Thymus (tissue), 14 donors: Measurements from ENCODE around the gene DTNB. TPM values are rescaled to one million over a fixed set of nuclear protein-coding genes. Genes with fewer than 3 reads are reported as not detected.
A peak's percentile ranks its signal among the peaks of the same experiment; 100 is the strongest.

Source experiments
- DNase-seq, 9 donors: peaks; one replicate each; pipeline ENCODE4 v3.0.0-alpha.2; 2013; ENCODE audit warnings: low spot score in 9 of 9, low read depth in 6 of 9, missing footprints in 1 of 9
- H3K27ac ChIP-seq, 2 donors: one replicate each; pipeline ENCODE4 v1.5.1; 2013; ENCODE audit warnings: control low read depth in 1 of 2, low read depth in 1 of 2, low read length in 1 of 2, mild to moderate bottlenecking in 1 of 2, moderate library complexity in 1 of 2
- H3K27me3 ChIP-seq, 2 donors: one replicate each; pipeline ENCODE4 v1.5.1; 2013; ENCODE audit warnings: low read length in 1 of 2; ENCODE audit not compliant: control insufficient read depth in 2 of 2, insufficient read depth in 1 of 2
- H3K36me3 ChIP-seq, 2 donors: one replicate each; pipeline ENCODE4 v1.5.1; 2013; ENCODE audit warnings: low read length in 1 of 2, mild to moderate bottlenecking in 1 of 2, moderate library complexity in 1 of 2; ENCODE audit not compliant: control insufficient read depth in 2 of 2, insufficient read depth in 2 of 2
- H3K4me1 ChIP-seq, 2 donors: one replicate each; pipeline ENCODE4 v1.5.1; 2013; ENCODE audit warnings: low read length in 2 of 2; ENCODE audit not compliant: control insufficient read depth in 2 of 2, insufficient read depth in 2 of 2
- H3K4me3 ChIP-seq, 2 donors: one replicate each; pipeline ENCODE4 v1.5.1; 2013; ENCODE audit warnings: low read length in 2 of 2, control low read depth in 1 of 2, mild to moderate bottlenecking in 1 of 2
- H3K9me3 ChIP-seq, 2 donors: one replicate each; pipeline ENCODE4 v1.5.1; 2013; ENCODE audit warnings: low read length in 1 of 2, mild to moderate bottlenecking in 1 of 2; ENCODE audit not compliant: control insufficient read depth in 2 of 2, insufficient read depth in 1 of 2
- WGBS: extraction: QIAGEN DNeasy Blood & Tissue Kit; methylation state at CpG from one replicate; pipeline ENCODE4 v1.1.7; 2013; 5-methylcytosine and 5-hydroxymethylcytosine counted together
- long read RNA-seq, 10 donors: transcript quantifications; one replicate each; lab custom pipeline, GENCODE V29; 2026
- polyA plus RNA-seq: library from polyadenylated mRNA; stranded (reverse); fragments of 200-250 nt; gene quantifications from one replicate; pipeline ENCODE4 v1.2.3, GENCODE V29; 2013
- total RNA-seq: library from RNA; stranded (reverse); fragments of 120-200 nt; gene quantifications from one replicate; pipeline ENCODE4 v1.2.4, GENCODE V29; 2013
- donor health status: healthy.

The DTNB gene
- total RNA-seq (7.6 TPM), polyA plus RNA-seq (20.1 TPM)
- long read RNA-seq, donor 1 = 0 reads
- long read RNA-seq, donor 2, partial matches to known transcripts = 0 of 3 reads
- long read RNA-seq, donor 2, other reads (novel, unspliced or antisense) = 0 of 3 reads
- long read RNA-seq, donor 3, partial matches to known transcripts = 0 of 1 reads
- long read RNA-seq, donor 3, other reads (novel, unspliced or antisense) = 0 of 1 reads
- long read RNA-seq, donor 4 = 0 reads
- long read RNA-seq, donor 5 = 0 reads
- long read RNA-seq, donor 6 = 0 reads
- long read RNA-seq, donor 7 = 0 reads
- long read RNA-seq, donor 8 = 0 reads
- long read RNA-seq, donor 9 = 0 reads
- long read RNA-seq, donor 10 = 0 reads

- under 1% methylated on average over 111 of the region's 111 CpGs for WGBS
These were observed at the start of gene DTNB for GRCh38 chr2:25673300-25674076. Gene DTNB, minus strand, starts transcription at chr2:25673577. Its CDS starts 20,917 bp downstream, at chr2:25652660.

GRCh38 chr2:25722224-25722623, 48.8 kb upstream of the DTNB start:
- no peak overlapping the region for H3K27ac ChIP-seq

More at GRCh38 chr2:25673300-25674076, at the start of gene DTNB:
- peaks cover 7 to 15% of the 10 kb centered on the region in 2 donors for H3K4me1 ChIP-seq
- H3K36me3 ChIP-seq = no peaks in the 10 kb centered on the region
- no peaks in the 10 kb centered on the region for H3K9me3 ChIP-seq
- peak; percentile 14 to 89 (median 69) for DNase-seq
- peak within 1 kb of the TSS; percentile 64 to 93 for H3K27ac ChIP-seq
- peak within 1 kb of the TSS; percentile 68 to 89 for H3K4me3 ChIP-seq
- H3K27me3 ChIP-seq = peaks cover 0 to 29% of the 10 kb centered on the region in 2 donors

GRCh38 chr2:25720575-25720974, 47.2 kb upstream of the DTNB start:
- DNase-seq = no peak
- H3K4me1 ChIP-seq = peaks cover 0 to 3% of the 10 kb centered on the region in 2 donors
- no peak overlapping the region for H3K4me3 ChIP-seq
- H3K36me3 ChIP-seq = no peaks in the 10 kb centered on the region
- 97% methylated on average over 1 of the region's 1 CpG for WGBS
- no peaks in the 10 kb centered on the region for H3K27me3 ChIP-seq
- H3K9me3 ChIP-seq = no peaks in the 10 kb centered on the region
- H3K27ac ChIP-seq = no peak overlapping the region

More at GRCh38 chr2:25722224-25722623, 48.8 kb upstream of the DTNB start:
- no peaks in the 10 kb centered on the region for H3K9me3 ChIP-seq
- DNase-seq = no peak
- no peak overlapping the region for H3K4me3 ChIP-seq
- H3K4me1 ChIP-seq = peaks cover 0 to 3% of the 10 kb centered on the region in 2 donors
- 94% methylated on average over 3 of the region's 3 CpGs for WGBS
- H3K27me3 ChIP-seq = no peaks in the 10 kb centered on the region
- no peaks in the 10 kb centered on the region for H3K36me3 ChIP-seq

GRCh38 chr2:25714740-25715139, 41.4 kb upstream of the DTNB start:
- Histone ChIP-seq H3K4me1 (peaks cover 0 to 5% of the 10 kb centered on the region in 2 donors), H3K27me3 (no peaks in the 10 kb centered on the region), H3K9me3 (no peaks in the 10 kb centered on the region), H3K36me3 (no peaks in the 10 kb centered on the region), H3K27ac (no peak overlapping the region), H3K4me3 (no peak overlapping the region)
- DNase-seq = no peak
- 100% methylated on average over 1 of the region's 1 CpG for WGBS

GRCh38 chr2:25712455-25712854, 39.1 kb upstream of the DTNB start:
- no peak overlapping the region for H3K27ac ChIP-seq
- 59% methylated on average over 5 of the region's 5 CpGs for WGBS
- no peak overlapping the region for H3K4me3 ChIP-seq
- no peak for DNase-seq
- peaks cover 0 to 2% of the 10 kb centered on the region in 2 donors for H3K4me1 ChIP-seq
- H3K27me3 ChIP-seq = no peaks in the 10 kb centered on the region
- H3K36me3 ChIP-seq = no peaks in the 10 kb centered on the region
- no peaks in the 10 kb centered on the region for H3K9me3 ChIP-seq

- H3K4me1 ChIP-seq = peaks cover 0 to 2% of the 10 kb centered on the region in 2 donors
- no peak for DNase-seq
- no peak overlapping the region for H3K4me3 ChIP-seq
- no peaks in the 10 kb centered on the region for H3K9me3 ChIP-seq
- 6% methylated on average over 12 of the region's 12 CpGs for WGBS
- no peak overlapping the region for H3K27ac ChIP-seq
- no peaks in the 10 kb centered on the region for H3K36me3 ChIP-seq
- H3K27me3 ChIP-seq = no peaks in the 10 kb centered on the region
These were observed 38.4 kb upstream of the DTNB start for GRCh38 chr2:25711675-25712354.

GRCh38 chr2:25710750-25711149, 37.4 kb upstream of the DTNB start:
- WGBS = 96% methylated on average over 3 of the region's 3 CpGs

GRCh38 chr2:25709349-25709748, 36.0 kb upstream of the DTNB start:
- Histone ChIP-seq H3K27ac (no peak overlapping the region), H3K4me3 (no peak overlapping the region), H3K9me3 (no peaks in the 10 kb centered on the region), H3K27me3 (no peaks in the 10 kb centered on the region), H3K36me3 (no peaks in the 10 kb centered on the region), H3K4me1 (peaks cover 0 to 2% of the 10 kb centered on the region in 2 donors)
- 95% methylated on average over 2 of the region's 2 CpGs for WGBS
- no peak for DNase-seq

More at GRCh38 chr2:25710750-25711149, 37.4 kb upstream of the DTNB start:
- Histone ChIP-seq H3K36me3 (no peaks in the 10 kb centered on the region), H3K9me3 (no peaks in the 10 kb centered on the region), H3K27ac (no peak overlapping the region), H3K4me3 (no peak overlapping the region), H3K4me1 (peaks cover 0 to 2% of the 10 kb centered on the region in 2 donors), H3K27me3 (no peaks in the 10 kb centered on the region)
- no peak for DNase-seq
